ENCODE measurements around the gene TBPL1. TPM values are rescaled to one million over a fixed set of nuclear protein-coding genes. Genes with fewer than 3 reads are reported as not detected.

The TBPL1 gene
- total RNA-seq = 33.0 and 35.7 TPM in 2 replicates

- CTCF ChIA-PET = interaction anchor here (1.2 to 3.5 kb wide), 2 partner anchors 20 to 144 kb away, joined by 6 to 17 read pairs; no protein-coding TSS in a partner anchor
- Mint-ChIP-seq H3K4me3 (peak within 1 kb of the TSS; percentile 95), H3K4me1 (peaks cover 53% of the 10 kb centered on the region), H3K9me3 (no peaks in the 10 kb centered on the region), H3K36me3 (ENCODE audit: low read depth) (peaks cover 12% of the 10 kb centered on the region), H3K27ac (peak within 1 kb of the TSS; percentile 98), H3K27me3 (no peaks in the 10 kb centered on the region)
- POLR2A ChIA-PET = interaction anchor here (0.6 to 2.6 kb wide), 13 partner anchors 12 to 1440 kb away, joined by 3 to 15 read pairs (median 4); partner anchors contain the start of genes HBS1L, RPS12, SLC2A12 and STX7
- peak; percentile 83 for DNase-seq
- peak; percentile 84 for ATAC-seq (ENCODE audit: low read depth)
- no peak for TF ChIP-seq CTCF (IDR thresholded peaks at IDR 0.05)
- intact Hi-C loops (cut with micrococcal nuclease) = loop anchor here (1.0 to 10.0 kb wide), 10 partner anchors 13 to 1545 kb away; partner anchors contain the start of genes HBS1L, MYB, RPS12 and SLC2A12
These were observed at the start of gene TBPL1 for GRCh38 chr6:133952815-133953633. Gene TBPL1 (plus strand): TSS chr6:133953224. CDS start chr6:133980126, 26,902 bp downstream.

- Mint-ChIP-seq H3K4me3 (no peak overlapping the region), H3K4me1 (no peaks in the 10 kb centered on the region), H3K27ac (no peak overlapping the region), H3K9me3 (no peaks in the 10 kb centered on the region), H3K36me3 (ENCODE audit: low read depth) (no peaks in the 10 kb centered on the region), H3K27me3 (peaks cover 53% of the 10 kb centered on the region)
- ChIA-PET CTCF (interaction anchor here (1.3 kb wide), 1 partner anchor 193 kb away, joined by 3 read pairs; no protein-coding TSS in a partner anchor), POLR2A (no interaction called here)
- DNase-seq (no peak), ATAC-seq (ENCODE audit: low read depth) (no peak)
- TF ChIP-seq CTCF (IDR thresholded peaks at IDR 0.05) = no peak
- intact Hi-C loops (cut with micrococcal nuclease) = no loop called here
These were observed 49.2 kb upstream of the TBPL1 start for GRCh38 chr6:133903855-133904254.

GRCh38 chr6:133906050-133906449 is 47.0 kb upstream of the TBPL1 start:
- H3K4me1 Mint-ChIP-seq = no peaks in the 10 kb centered on the region
- H3K9me3 Mint-ChIP-seq = no peaks in the 10 kb centered on the region
- no peak for TF ChIP-seq CTCF (IDR thresholded peaks at IDR 0.05)
- H3K36me3 Mint-ChIP-seq (ENCODE audit: low read depth) = no peaks in the 10 kb centered on the region
- CTCF ChIA-PET = no interaction called here
- ATAC-seq (ENCODE audit: low read depth) = no peak
- H3K4me3 Mint-ChIP-seq = no peak overlapping the region
- POLR2A ChIA-PET = no interaction called here
- DNase-seq = no peak
- H3K27me3 Mint-ChIP-seq = peaks cover 60% of the 10 kb centered on the region
- intact Hi-C loops (cut with micrococcal nuclease) = no loop called here
- H3K27ac Mint-ChIP-seq = no peak overlapping the region

- intact Hi-C loops (cut with micrococcal nuclease) = loop anchor here (1.0 to 5.0 kb wide), 5 partner anchors 78 to 1386 kb away; no protein-coding TSS in a partner anchor
- Mint-ChIP-seq H3K4me1 (peaks cover 4% of the 10 kb centered on the region), H3K36me3 (ENCODE audit: low read depth) (no peaks in the 10 kb centered on the region), H3K9me3 (no peaks in the 10 kb centered on the region), H3K4me3 (no peak overlapping the region), H3K27me3 (peaks cover 17% of the 10 kb centered on the region), H3K27ac (no peak overlapping the region)
- ChIA-PET POLR2A (no interaction called here), CTCF (interaction anchor here (0.7 to 2.7 kb wide), 15 partner anchors 61 to 1636 kb away, joined by 3 to 31 read pairs (median 4); no protein-coding TSS in a partner anchor)
- ATAC-seq (ENCODE audit: low read depth) = peak; percentile 34
- peak; percentile 76 for TF ChIP-seq CTCF (IDR thresholded peaks at IDR 0.05)
- peak; percentile 40 for DNase-seq
These were observed 36.3 kb upstream of the TBPL1 start for GRCh38 chr6:133916650-133917151.

GRCh38 chr6:133917781-133918180 is 35.2 kb upstream of the TBPL1 start:
- H3K4me3 Mint-ChIP-seq = no peak overlapping the region
- no peaks in the 10 kb centered on the region for H3K36me3 Mint-ChIP-seq (ENCODE audit: low read depth)
- no peaks in the 10 kb centered on the region for H3K9me3 Mint-ChIP-seq
- intact Hi-C loops (cut with micrococcal nuclease) = loop anchor here (2.0 to 5.0 kb wide), 3 partner anchors 349 to 1250 kb away; no protein-coding TSS in a partner anchor
- no peak for DNase-seq
- ATAC-seq (ENCODE audit: low read depth) = no peak
- no peak overlapping the region for H3K27ac Mint-ChIP-seq
- POLR2A ChIA-PET = no interaction called here
- H3K4me1 Mint-ChIP-seq = peaks cover 4% of the 10 kb centered on the region
- no peak for TF ChIP-seq CTCF (IDR thresholded peaks at IDR 0.05)
- CTCF ChIA-PET = interaction anchor here (1.1 to 2.7 kb wide), 6 partner anchors 146 to 1248 kb away, joined by 3 to 31 read pairs (median 6); no protein-coding TSS in a partner anchor
- peaks cover 13% of the 10 kb centered on the region for H3K27me3 Mint-ChIP-seq
